Skeletal muscle tissue (tissue), 4 donors: ENCODE data around the gene ELOVL1. TPM values are rescaled to one million over a fixed set of nuclear protein-coding genes. Genes with fewer than 3 reads are reported as not detected.
A peak's percentile ranks its signal among the peaks of the same experiment; 100 is the strongest.
"Not testable (repeated sequence)": the region's sequence is repeated elsewhere in the genome, so short reads cannot be mapped to it uniquely, and the experiment has no call there.

Source experiments
- H3K27ac ChIP-seq: one replicate; pipeline ENCODE4 v1.7.0; 2013; ENCODE audit warnings: mild to moderate bottlenecking, low read depth, low read length, inconsistent platforms
- H3K27me3 ChIP-seq, 3 donors: one replicate each; pipeline ENCODE4 v1.7.0; 2013; ENCODE audit warnings: low read length in 3 of 3; ENCODE audit not compliant: control insufficient read depth in 3 of 3, insufficient read depth in 3 of 3
- H3K36me3 ChIP-seq, 3 donors: one replicate each; pipeline ENCODE4 v1.7.0; 2013; ENCODE audit warnings: low read length in 3 of 3; ENCODE audit not compliant: control insufficient read depth in 3 of 3, insufficient read depth in 3 of 3
- H3K4me1 ChIP-seq, 3 donors: one replicate each; pipeline ENCODE4 v1.7.0; 2013; ENCODE audit warnings: low read length in 3 of 3, mild to moderate bottlenecking in 3 of 3; ENCODE audit not compliant: control insufficient read depth in 3 of 3, insufficient read depth in 3 of 3
- H3K4me3 ChIP-seq, 3 donors: one replicate each; pipeline ENCODE4 v1.7.0; 2013; ENCODE audit warnings: low read length in 3 of 3
- H3K9ac ChIP-seq, 3 donors: one replicate each; pipeline ENCODE4 v1.7.0; 2013; ENCODE audit warnings: low read length in 3 of 3, mild to moderate bottlenecking in 3 of 3, moderate library complexity in 2 of 3, low read depth in 1 of 3
- H3K9me3 ChIP-seq, 3 donors: one replicate each; pipeline ENCODE4 v1.7.0; 2013; ENCODE audit warnings: low read length in 3 of 3; ENCODE audit not compliant: control insufficient read depth in 3 of 3
- total RNA-seq: library from RNA; depleted of rRNA; stranded (reverse); fragments of >200 nt; gene quantifications from one replicate; pipeline ENCODE4 v1.2.3, GENCODE V29; 2014
- donor health status: Osteomylitis.

Gene ELOVL1
- total RNA-seq, 1 donor from 2014 or later: 13.0 TPM

GRCh38 chr1:43400441-43400840 is 32.6 kb upstream of the ELOVL1 start:
- not testable (repeated sequence) for H3K27me3 ChIP-seq, H3K9ac ChIP-seq, H3K27ac ChIP-seq, H3K4me3 ChIP-seq, H3K4me1 ChIP-seq, H3K9me3 ChIP-seq
- H3K36me3 ChIP-seq: peaks cover 14 to 28% (median 27%) of the 10 kb centered on the region in 3 donors

GRCh38 chr1:43398227-43398626 is 30.4 kb upstream of the ELOVL1 start:
- Histone ChIP-seq H3K27me3 (no peaks in the 10 kb centered on the region), H3K9ac (no peak overlapping the region), H3K27ac (no peak overlapping the region), H3K36me3 (peaks cover 0 to 12% (median 8%) of the 10 kb centered on the region in 3 donors), H3K9me3 (no peaks in the 10 kb centered on the region), H3K4me1 (no peaks in the 10 kb centered on the region), H3K4me3 (no peak overlapping the region)

- H3K9ac ChIP-seq: no peak overlapping the region
- H3K4me3 ChIP-seq: no peak overlapping the region
- no peak overlapping the region for H3K27ac ChIP-seq
- no peaks in the 10 kb centered on the region for H3K27me3 ChIP-seq
- H3K9me3 ChIP-seq: no peaks in the 10 kb centered on the region
- H3K36me3 ChIP-seq: peaks cover 0 to 7% (median 3%) of the 10 kb centered on the region in 3 donors
- H3K4me1 ChIP-seq: peaks cover 0 to 4% (median 2%) of the 10 kb centered on the region in 3 donors
Measured at GRCh38 chr1:43396059-43396458, 28.2 kb upstream of the ELOVL1 start.

GRCh38 chr1:43395523-43395922 is 27.7 kb upstream of the ELOVL1 start:
- Histone ChIP-seq H3K4me3 (no peak overlapping the region), H3K27me3 (no peaks in the 10 kb centered on the region), H3K9ac (no peak overlapping the region), H3K36me3 (peaks cover 0 to 7% (median 3%) of the 10 kb centered on the region in 3 donors), H3K27ac (no peak overlapping the region), H3K9me3 (no peaks in the 10 kb centered on the region), H3K4me1 (peaks cover 5 to 10% (median 7%) of the 10 kb centered on the region in 3 donors)

- H3K27me3 ChIP-seq: no peaks in the 10 kb centered on the region
- H3K9me3 ChIP-seq: no peaks in the 10 kb centered on the region
- no peak overlapping the region for H3K4me3 ChIP-seq
- peaks cover 0 to 7% (median 5%) of the 10 kb centered on the region in 3 donors for H3K36me3 ChIP-seq
- no peak overlapping the region for H3K9ac ChIP-seq
- H3K4me1 ChIP-seq: peaks cover 22 to 26% (median 25%) of the 10 kb centered on the region in 3 donors
- no peak overlapping the region for H3K27ac ChIP-seq
Measured at GRCh38 chr1:43392702-43393101, 24.9 kb upstream of the ELOVL1 start.

- Histone ChIP-seq H3K4me3 (peak within 1 kb of the TSS; percentile 93 to 97 (median 94)), H3K4me1 (peaks cover 22 to 28% (median 25%) of the 10 kb centered on the region in 3 donors), H3K36me3 (peaks cover 24 to 33% (median 26%) of the 10 kb centered on the region in 3 donors), H3K27me3 (no peaks in the 10 kb centered on the region), H3K9ac (peak within 1 kb of the TSS; percentile 92 to 97 (median 95)), H3K9me3 (no peaks in the 10 kb centered on the region), H3K27ac (peak within 1 kb of the TSS; percentile 81)
Measured at GRCh38 chr1:43389326-43390313, 21.8 kb upstream of the ELOVL1 start, which contains the start of the genes MED8 and SZT2. MED8 (minus strand) TSS chr1:43389800; CDS start chr1:43389764, 36 bp downstream. SZT2 (plus strand) TSS chr1:43389899; CDS start chr1:43389969, 70 bp downstream.

GRCh38 chr1:43388613-43389012 is 20.8 kb upstream of the ELOVL1 start:
- no peaks in the 10 kb centered on the region for H3K27me3 ChIP-seq
- peak overlapping the region; percentile 93 to 97 (median 94) for H3K4me3 ChIP-seq
- peaks cover 34 to 42% (median 36%) of the 10 kb centered on the region in 3 donors for H3K36me3 ChIP-seq
- H3K9me3 ChIP-seq: no peaks in the 10 kb centered on the region
- H3K4me1 ChIP-seq: peaks cover 22 to 28% (median 25%) of the 10 kb centered on the region in 3 donors
- H3K27ac ChIP-seq: peak overlapping the region; percentile 81
- H3K9ac ChIP-seq: peak overlapping the region; percentile 92 to 97 (median 95)

- H3K4me1 ChIP-seq: peaks cover 22 to 28% (median 25%) of the 10 kb centered on the region in 3 donors
- peaks cover 36 to 47% (median 41%) of the 10 kb centered on the region in 3 donors for H3K36me3 ChIP-seq
- no peaks in the 10 kb centered on the region for H3K27me3 ChIP-seq
- peak overlapping the region; percentile 23 to 97 (median 95) for H3K9ac ChIP-seq
- H3K27ac ChIP-seq: no peak overlapping the region
- H3K9me3 ChIP-seq: no peaks in the 10 kb centered on the region
- peak overlapping the region in 2 of 3 donors; percentile 93 to 94 for H3K4me3 ChIP-seq
Measured at GRCh38 chr1:43387976-43388599, 20.3 kb upstream of the ELOVL1 start.

- H3K27me3 ChIP-seq: no peaks in the 10 kb centered on the region
- no peak overlapping the region for H3K9ac ChIP-seq
- H3K27ac ChIP-seq: no peak overlapping the region
- no peaks in the 10 kb centered on the region for H3K9me3 ChIP-seq
- peaks cover 22 to 37% (median 25%) of the 10 kb centered on the region in 3 donors for H3K4me1 ChIP-seq
- no peak overlapping the region for H3K4me3 ChIP-seq
- H3K36me3 ChIP-seq: peaks cover 45 to 61% (median 55%) of the 10 kb centered on the region in 3 donors
Measured at GRCh38 chr1:43386676-43387075, 18.9 kb upstream of the ELOVL1 start.
